SK-N-MC (cell line): ENCODE data around the gene DSCAML1.

Experiments
- DNase-seq: peaks from one replicate; pipeline ENCODE4 v3.0.0-alpha.2; 2011; ENCODE audit warnings: low read depth, low spot score
- H3K27ac ChIP-seq: fragments of 200-600 bp; sonication (generic); 2 replicates; pipeline ENCODE4 v1.5.1; 2016; ENCODE audit warnings: mixed run types
- H3K36me3 ChIP-seq: fragments of 200-600 bp; sonication (generic); 2 replicates; pipeline ENCODE4 v1.6.1; 2017; ENCODE audit warnings: antibody characterized with exemption, low read length, mixed read lengths; ENCODE audit not compliant: insufficient read depth
- H3K4me3 ChIP-seq: fragments of 200-600 bp; sonication (generic); 2 replicates; pipeline ENCODE4 v1.5.1; 2016
- H3K9ac ChIP-seq: fragments of 200-600 bp; sonication (generic); 2 replicates; pipeline ENCODE4 v1.8.0; 2017; ENCODE audit warnings: mixed run types, mixed read lengths; ENCODE audit not compliant: insufficient read length
- H3K9me3 ChIP-seq: fragments of 200-600 bp; sonication (generic); 2 replicates; pipeline ENCODE4 v1.6.1; 2017; ENCODE audit warnings: low read depth, mild to moderate bottlenecking, antibody characterized with exemption, low read length, moderate library complexity, mixed read lengths
- EZH2 ChIP-seq: fragments of 200-600 bp; sonication (generic); IDR thresholded peaks from one replicate; pipeline ENCODE4 v1.6.1; 2017; ENCODE audit warnings: antibody characterized with exemption
- FOXP2 ChIP-seq: optimal IDR thresholded peaks from 2 replicates; pipeline ENCODE3; 2011; ENCODE audit warnings: mild to moderate bottlenecking, moderate library complexity; ENCODE audit not compliant: insufficient read depth; ENCODE audit errors: extremely low read length, control extremely low read depth
- POLR2AphosphoS5 ChIP-seq: IDR thresholded peaks from 2 replicates; pipeline ENCODE4 v1.6.1; 2012; ENCODE audit warnings: mild to moderate bottlenecking, low read depth, low read length, borderline replicate concordance

DSCAML1 gene

GRCh38 chr11:117490911-117491310, 306.1 kb downstream of the DSCAML1 start:
- Histone ChIP-seq H3K9me3 (no peaks in the 10 kb centered on the region), H3K36me3 (no peaks in the 10 kb centered on the region), H3K9ac (no peak overlapping the region), H3K27ac (no peak overlapping the region), H3K4me3 (no peak overlapping the region)
- no peak for TF ChIP-seq EZH2
- no peak for TF ChIP-seq POLR2AphosphoS5
- no peak for TF ChIP-seq FOXP2
- no peak for DNase-seq

- TF ChIP-seq EZH2: no peak
- no peak for TF ChIP-seq POLR2AphosphoS5
- no peak for TF ChIP-seq FOXP2
- no peaks in the 10 kb centered on the region for H3K9me3 ChIP-seq
- H3K36me3 ChIP-seq: no peaks in the 10 kb centered on the region
- no peak for DNase-seq
- H3K27ac ChIP-seq: no peak overlapping the region
- H3K9ac ChIP-seq: no peak overlapping the region
- no peak overlapping the region for H3K4me3 ChIP-seq
These were observed 306.9 kb downstream of the DSCAML1 start for GRCh38 chr11:117489999-117490679.

GRCh38 chr11:117488996-117489952, 307.7 kb downstream of the DSCAML1 start:
- Histone ChIP-seq H3K27ac (no peak overlapping the region), H3K9ac (no peak overlapping the region), H3K9me3 (no peaks in the 10 kb centered on the region), H3K36me3 (no peaks in the 10 kb centered on the region), H3K4me3 (no peak overlapping the region)
- TF ChIP-seq FOXP2: no peak
- no peak for TF ChIP-seq EZH2
- TF ChIP-seq POLR2AphosphoS5: no peak
- no peak for DNase-seq

GRCh38 chr11:117486059-117486458, 311.0 kb downstream of the DSCAML1 start:
- H3K4me3 ChIP-seq: no peak overlapping the region
- TF ChIP-seq POLR2AphosphoS5: no peak
- no peak for TF ChIP-seq FOXP2
- TF ChIP-seq EZH2: no peak
- no peak overlapping the region for H3K9ac ChIP-seq
- no peak for DNase-seq
- no peak overlapping the region for H3K27ac ChIP-seq
- no peaks in the 10 kb centered on the region for H3K9me3 ChIP-seq
- H3K36me3 ChIP-seq: no peaks in the 10 kb centered on the region

DNA sequence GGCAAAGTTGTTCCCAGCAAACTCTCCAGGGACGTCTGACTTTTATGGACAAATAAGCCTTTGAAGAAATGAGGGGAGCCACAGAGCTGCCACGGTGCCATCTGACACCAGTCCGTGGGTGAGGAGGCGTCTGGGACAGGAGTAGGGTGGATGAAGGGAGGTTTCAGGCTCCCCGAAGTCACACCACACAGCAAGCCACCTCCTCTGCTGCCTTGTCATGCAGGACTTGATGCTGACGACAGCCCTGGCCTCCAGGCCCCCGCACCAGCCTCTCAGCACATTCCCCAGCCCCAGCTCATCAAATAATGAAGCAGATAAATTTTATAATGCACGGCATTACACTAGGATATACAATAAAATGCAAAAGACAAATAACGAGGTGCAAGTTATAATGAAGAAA, 312.9 kb downstream of the DSCAML1 start:
- DNase-seq: no peak
- Histone ChIP-seq H3K36me3 (no peaks in the 10 kb centered on the region), H3K27ac (no peak overlapping the region), H3K9ac (no peak overlapping the region), H3K9me3 (no peaks in the 10 kb centered on the region), H3K4me3 (no peak overlapping the region)
- TF ChIP-seq EZH2 (no peak), POLR2AphosphoS5 (no peak), FOXP2 (no peak)

- H3K27ac ChIP-seq: no peak overlapping the region
- H3K9ac ChIP-seq: no peak overlapping the region
- no peak for DNase-seq
- TF ChIP-seq FOXP2 (no peak), EZH2 (no peak), POLR2AphosphoS5 (no peak)
- H3K36me3 ChIP-seq: no peaks in the 10 kb centered on the region
- H3K9me3 ChIP-seq: no peaks in the 10 kb centered on the region
- H3K4me3 ChIP-seq: no peak overlapping the region
These were observed 313.6 kb downstream of the DSCAML1 start for GRCh38 chr11:117483372-117483771.

GRCh38 chr11:117482881-117483280, 314.1 kb downstream of the DSCAML1 start:
- H3K36me3 ChIP-seq: no peaks in the 10 kb centered on the region
- TF ChIP-seq EZH2 (no peak), FOXP2 (no peak), POLR2AphosphoS5 (no peak)

DNA sequence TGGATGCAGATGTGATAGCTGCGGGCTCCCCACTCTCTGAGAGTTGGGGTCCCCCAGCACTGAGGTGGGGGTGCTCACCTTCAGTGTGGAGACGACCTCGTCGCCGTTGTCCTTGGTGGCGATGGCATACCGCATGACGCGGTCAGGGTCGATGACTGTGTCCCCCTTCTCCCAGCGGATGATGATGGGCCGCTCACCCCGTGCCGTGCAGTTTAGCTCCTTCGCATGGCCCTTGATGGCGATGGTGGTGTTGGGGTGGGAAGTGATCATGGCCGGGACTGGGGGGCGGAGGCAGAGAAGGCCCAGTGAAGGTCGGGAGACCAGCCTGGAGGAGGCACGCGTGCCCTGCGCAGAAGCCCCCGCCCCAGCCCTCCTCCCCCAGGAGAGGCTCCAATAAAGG, 315.1 kb downstream of the DSCAML1 start:
- DNase-seq: no peak
- Histone ChIP-seq H3K9ac (no peak overlapping the region), H3K36me3 (no peaks in the 10 kb centered on the region), H3K27ac (no peak overlapping the region), H3K9me3 (no peaks in the 10 kb centered on the region), H3K4me3 (no peak overlapping the region)
- no peak for TF ChIP-seq POLR2AphosphoS5
- no peak for TF ChIP-seq EZH2
- TF ChIP-seq FOXP2: no peak

More at GRCh38 chr11:117482881-117483280, 314.1 kb downstream of the DSCAML1 start:
- DNase-seq: no peak
- Histone ChIP-seq H3K4me3 (no peak overlapping the region), H3K27ac (no peak overlapping the region), H3K9ac (no peak overlapping the region), H3K9me3 (no peaks in the 10 kb centered on the region)
